Neuronal stem cell (in vitro differentiated cells): ENCODE results near the gene FBXL14.
A peak's percentile ranks its signal among the peaks of the same experiment; 100 is the strongest.

Experiments used
- DNase-seq: peaks from one replicate; pipeline ENCODE4 v3.0.0-alpha.2; 2013; ENCODE audit warnings: low spot score
- H2AFZ ChIP-seq: one replicate; pipeline ENCODE4 v1.6.1; 2013; ENCODE audit warnings: mild to moderate bottlenecking, low read length, inconsistent platforms
- H2AK5ac ChIP-seq: 2 replicates; pipeline ENCODE4 v1.6.1; 2013; ENCODE audit warnings: low read depth, mild to moderate bottlenecking, inconsistent platforms, low read length, moderate library complexity, mixed read lengths
- H2BK120ac ChIP-seq: 2 replicates; pipeline ENCODE4 v1.6.1; 2013; ENCODE audit warnings: low read depth, mild to moderate bottlenecking, inconsistent platforms, low read length, moderate library complexity, mixed read lengths
- H2BK12ac ChIP-seq: one replicate; pipeline ENCODE4 v1.6.1; 2013; ENCODE audit warnings: low read length, inconsistent platforms
- H2BK15ac ChIP-seq: 2 replicates; pipeline ENCODE4 v1.6.1; 2013; ENCODE audit warnings: mild to moderate bottlenecking, low read length, inconsistent platforms, mixed read lengths
- H2BK5ac ChIP-seq: one replicate; pipeline ENCODE4 v1.6.1; 2013; ENCODE audit warnings: inconsistent platforms, mild to moderate bottlenecking, low read length, moderate library complexity
- H3K14ac ChIP-seq: one replicate; pipeline ENCODE4 v1.6.1; 2013; ENCODE audit warnings: low read length, inconsistent platforms
- H3K18ac ChIP-seq: 2 replicates; pipeline ENCODE4 v1.6.1; 2013; ENCODE audit warnings: low read length, inconsistent platforms
- H3K23ac ChIP-seq: 2 replicates; pipeline ENCODE4 v1.6.1; 2013; ENCODE audit warnings: low read depth, mild to moderate bottlenecking, mixed read lengths, low read length, inconsistent platforms; ENCODE audit not compliant: poor library complexity
- H3K27ac ChIP-seq: replicated peaks from 3 replicates; pipeline ENCODE4 v1.5.1; 2013; ENCODE audit warnings: low read length, inconsistent platforms
- H3K27me3 ChIP-seq, 3 experiments: 2 replicates each; pipeline ENCODE4 v1.6.1; 2013; ENCODE audit warnings: low read length in 3 of 3, mild to moderate bottlenecking in 2 of 3, inconsistent platforms in 1 of 3, low read depth in 1 of 3, mixed read lengths in 1 of 3, moderate library complexity in 1 of 3; ENCODE audit not compliant: control insufficient read depth in 3 of 3, insufficient read depth in 3 of 3
- H3K36me3 ChIP-seq, 2 donors: replicated peaks in 1 of 2; 2 replicates each; pipeline ENCODE4 v1.6.1; 2013; ENCODE audit warnings: low read length in 2 of 2; ENCODE audit not compliant: control insufficient read depth in 2 of 2, insufficient read depth in 2 of 2
- H3K4ac ChIP-seq: 2 replicates; pipeline ENCODE4 v1.6.1; 2013; ENCODE audit warnings: inconsistent platforms, mild to moderate bottlenecking, low read length, moderate library complexity
- H3K4me1 ChIP-seq, 2 donors: 1 replicate in 1 of 2; 2 replicates in 1 of 2; pipeline ENCODE4 v1.6.1; 2013; ENCODE audit warnings: low read length in 2 of 2, low read depth in 1 of 2; ENCODE audit not compliant: control insufficient read depth in 2 of 2, insufficient read depth in 1 of 2
- H3K4me2 ChIP-seq: one replicate; pipeline ENCODE4 v1.6.1; 2013; ENCODE audit warnings: mild to moderate bottlenecking, low read length, inconsistent platforms; ENCODE audit not compliant: insufficient read depth, poor library complexity, severe bottlenecking
- H3K4me3 ChIP-seq, 2 donors: 2 replicates each; pipeline ENCODE4 v1.5.1; 2013; ENCODE audit warnings: low read length in 2 of 2, mild to moderate bottlenecking in 2 of 2, inconsistent platforms in 1 of 2, moderate library complexity in 1 of 2
- H3K79me1 ChIP-seq: one replicate; pipeline ENCODE4 v1.6.1; 2013; ENCODE audit warnings: low read depth, mild to moderate bottlenecking, inconsistent platforms, low read length, moderate library complexity
- H3K9ac ChIP-seq: one replicate; pipeline ENCODE4 v1.6.1; 2013; ENCODE audit warnings: mild to moderate bottlenecking, low read depth, low read length, inconsistent platforms; ENCODE audit not compliant: poor library complexity
- H3K9me3 ChIP-seq, 2 donors: replicated peaks in 1 of 2; 2 replicates each; pipeline versions ENCODE3 to v1.6.1; 2013; ENCODE audit warnings: low read length in 2 of 2, mild to moderate bottlenecking in 2 of 2, inconsistent platforms in 1 of 2, low read depth in 1 of 2, mixed read lengths in 1 of 2, moderate library complexity in 1 of 2; ENCODE audit not compliant: control insufficient read depth in 2 of 2, insufficient read depth in 1 of 2
- H4K8ac ChIP-seq: one replicate; pipeline ENCODE4 v1.6.1; 2013; ENCODE audit warnings: low read depth, mild to moderate bottlenecking, inconsistent platforms, low read length, moderate library complexity
- H4K91ac ChIP-seq: one replicate; pipeline ENCODE4 v1.6.1; 2013; ENCODE audit warnings: low read length, low read depth, mild to moderate bottlenecking, inconsistent platforms; ENCODE audit not compliant: poor library complexity
- WGBS, 2 donors: extraction: QIAGEN DNeasy Blood & Tissue Kit; methylation state at CpG; one replicate each; pipeline ENCODE4 v1.1.7; 2013; ENCODE audit warnings: missing lambda C conversion rate in 2 of 2, mixed read lengths in 1 of 2; ENCODE audit not compliant: insufficient read length in 2 of 2, insufficient replicate concordance in 1 of 2; ENCODE audit errors: extremely low coverage in 2 of 2; 5-methylcytosine and 5-hydroxymethylcytosine counted together

Gene FBXL14

GRCh38 chr12:1523558-1524050 is 70.8 kb downstream of the FBXL14 start:
- Histone ChIP-seq H3K23ac (no peak overlapping the region), H3K9ac (no peak overlapping the region)

DNA sequence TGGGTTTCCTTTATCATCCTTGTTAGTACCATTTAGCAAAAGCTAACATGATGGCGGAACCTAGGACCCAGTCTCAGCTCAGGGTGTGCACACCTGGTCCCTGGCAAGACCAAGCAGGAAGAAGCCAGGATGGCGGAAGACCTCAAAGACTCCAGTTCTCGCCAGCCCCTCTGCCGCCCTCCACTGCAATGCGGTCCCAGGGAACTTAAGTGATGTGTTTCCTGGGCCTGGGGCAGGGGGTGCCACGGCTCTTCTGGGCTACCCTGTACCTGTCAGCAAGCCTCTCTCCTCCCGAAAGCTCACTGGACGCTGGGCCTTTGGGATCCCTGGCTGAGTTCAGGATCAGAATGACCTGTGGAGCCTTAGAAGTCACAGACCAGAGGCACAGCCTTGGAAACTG is 71.3 kb downstream of the FBXL14 start:
- peaks cover 4 to 33% of the 10 kb centered on the region in 2 donors for H3K4me1 ChIP-seq
- no peak overlapping the region for H3K9ac ChIP-seq
- H3K27me3 ChIP-seq, result peaks cover 0 to 48% (median 0%) of the 10 kb centered on the region in 3 experiments
- H3K36me3 ChIP-seq, result no peaks in the 10 kb centered on the region
- peak overlapping the region; percentile 2 for H2BK120ac ChIP-seq
- no peak overlapping the region for H2BK5ac ChIP-seq
- WGBS, 2 donors, result no CpG with 5 or more reads among the region's 8 CpGs
- peak overlapping the region; percentile 48 for H3K27ac ChIP-seq
- H2AK5ac ChIP-seq, result no peak overlapping the region
- H3K18ac ChIP-seq, result peak overlapping the region; percentile 77
- no peak for DNase-seq
- H2BK12ac ChIP-seq, result no peak overlapping the region
- no peak overlapping the region for H3K4me3 ChIP-seq
- peaks cover 0 to 3% of the 10 kb centered on the region in 2 donors for H3K9me3 ChIP-seq
- no peak overlapping the region for H2BK15ac ChIP-seq
- no peak overlapping the region for H3K4ac ChIP-seq
- H3K4me2 ChIP-seq, result no peak overlapping the region
- H3K23ac ChIP-seq, result no peak overlapping the region
- no peak overlapping the region for H2AFZ ChIP-seq
- no peak overlapping the region for H4K8ac ChIP-seq
- no peaks in the 10 kb centered on the region for H3K79me1 ChIP-seq
- no peak overlapping the region for H3K14ac ChIP-seq
- no peak overlapping the region for H4K91ac ChIP-seq

More at GRCh38 chr12:1523558-1524050, 70.8 kb downstream of the FBXL14 start:
- no peaks in the 10 kb centered on the region for H3K36me3 ChIP-seq
- peak overlapping the region; percentile 28 for H4K91ac ChIP-seq
- H3K4me1 ChIP-seq, result peaks cover 4 to 30% of the 10 kb centered on the region in 2 donors
- no peak overlapping the region for H2BK12ac ChIP-seq
- no peak overlapping the region for H3K14ac ChIP-seq
- H2AFZ ChIP-seq, result peak overlapping the region; percentile 45
- H3K79me1 ChIP-seq, result no peaks in the 10 kb centered on the region
- no peak overlapping the region for H2BK5ac ChIP-seq
- H3K4ac ChIP-seq, result no peak overlapping the region
- H3K9me3 ChIP-seq, result peaks cover 0 to 3% of the 10 kb centered on the region in 2 donors
- H3K4me3 ChIP-seq, result no peak overlapping the region
- peak overlapping the region; percentile 41 for H2BK15ac ChIP-seq
- H3K27ac ChIP-seq, result peak overlapping the region; percentile 48
- H2AK5ac ChIP-seq, result no peak overlapping the region
- peak overlapping the region; percentile 49 for H3K18ac ChIP-seq
- WGBS, 2 donors, result no CpG with 5 or more reads among the region's 13 CpGs
- peak overlapping the region; percentile 2 for H2BK120ac ChIP-seq
- DNase-seq, result no peak
- H4K8ac ChIP-seq, result no peak overlapping the region
- H3K27me3 ChIP-seq, result peaks cover 0 to 49% (median 0%) of the 10 kb centered on the region in 3 experiments
- H3K4me2 ChIP-seq, result no peak overlapping the region

GRCh38 chr12:1519642-1520041 is 74.7 kb downstream of the FBXL14 start:
- Histone ChIP-seq H4K8ac (no peak overlapping the region), H3K27me3 (peaks cover 0 to 26% (median 0%) of the 10 kb centered on the region in 3 experiments), H3K79me1 (no peaks in the 10 kb centered on the region), H2BK120ac (no peak overlapping the region), H2BK15ac (peak overlapping the region; percentile 80), H3K9ac (no peak overlapping the region), H2BK12ac (no peak overlapping the region), H4K91ac (no peak overlapping the region), H3K14ac (no peak overlapping the region), H3K23ac (no peak overlapping the region), H3K18ac (peak overlapping the region; percentile 9), H2BK5ac (peak overlapping the region; percentile 79), H3K9me3 (peaks cover 2 to 17% of the 10 kb centered on the region in 2 donors), H3K4me1 (peaks cover 4 to 29% of the 10 kb centered on the region in 2 donors), H2AK5ac (peak overlapping the region; percentile 87), H3K36me3 (no peaks in the 10 kb centered on the region), H3K4ac (no peak overlapping the region), H3K4me3 (no peak overlapping the region), H2AFZ (no peak overlapping the region), H3K4me2 (no peak overlapping the region), H3K27ac (no peak overlapping the region)
- WGBS, 2 donors, result no CpG with 5 or more reads among the region's 5 CpGs
- DNase-seq, result no peak

GRCh38 chr12:1518591-1519516 is 75.5 kb downstream of the FBXL14 start:
- Histone ChIP-seq H4K8ac (no peak overlapping the region), H3K4me3 (no peak overlapping the region), H2BK120ac (peak overlapping the region; percentile 75), H4K91ac (no peak overlapping the region), H3K4ac (no peak overlapping the region), H3K9ac (no peak overlapping the region), H3K79me1 (no peaks in the 10 kb centered on the region), H3K18ac (peak overlapping the region; percentile 92), H3K27ac (no peak overlapping the region), H3K36me3 (no peaks in the 10 kb centered on the region), H3K23ac (no peak overlapping the region), H2AFZ (no peak overlapping the region), H2BK12ac (peak overlapping the region; percentile 98), H3K27me3 (peaks cover 0 to 21% (median 0%) of the 10 kb centered on the region in 3 experiments), H3K14ac (peak overlapping the region; percentile 15), H2BK15ac (peak overlapping the region; percentile 99), H3K9me3 (peaks cover 3 to 17% of the 10 kb centered on the region in 2 donors), H3K4me2 (no peak overlapping the region), H2BK5ac (peak overlapping the region; percentile 89), H3K4me1 (peaks cover 4 to 25% of the 10 kb centered on the region in 2 donors), H2AK5ac (peak overlapping the region; percentile 98)
- no CpG with 5 or more reads among the region's 29 CpGs for WGBS, 2 donors
- no peak for DNase-seq
